ENCODE data around the gene TOX3. TPM values are rescaled to one million over a fixed set of nuclear protein-coding genes. Genes with fewer than 3 reads are reported as not detected.

Gene TOX3
- total RNA-seq, 2 experiments from 2014 or later = not detected

GRCh38 chr16:52557236-52557635, 10.3 kb upstream of the TOX3 start:
- POLR2A ChIA-PET = no interaction called here
- CTCF ChIA-PET = no interaction called here
- ATAC-seq (no peak), DNase-seq (no peak)
- no peak overlapping the region for H3K4me3 Mint-ChIP-seq
- H3K27ac Mint-ChIP-seq = no peak overlapping the region
- H3K27me3 Mint-ChIP-seq (ENCODE audit: low read depth) = no peaks in the 10 kb centered on the region
- no peaks in the 10 kb centered on the region for H3K36me3 Mint-ChIP-seq (ENCODE audit: low read depth)
- H3K4me1 Mint-ChIP-seq (ENCODE audit: low read depth) = no peaks in the 10 kb centered on the region
- no peaks in the 10 kb centered on the region for H3K9me3 Mint-ChIP-seq (ENCODE audit: insufficient read depth)

- Mint-ChIP-seq H3K27me3 (ENCODE audit: low read depth) (no peaks in the 10 kb centered on the region), H3K27ac (no peak overlapping the region), H3K9me3 (ENCODE audit: insufficient read depth) (no peaks in the 10 kb centered on the region), H3K36me3 (ENCODE audit: low read depth) (no peaks in the 10 kb centered on the region), H3K4me3 (no peak overlapping the region), H3K4me1 (ENCODE audit: low read depth) (no peaks in the 10 kb centered on the region)
- DNase-seq (no peak), ATAC-seq (no peak)
- ChIA-PET CTCF (no interaction called here), POLR2A (no interaction called here)
These were observed 9.1 kb upstream of the TOX3 start for GRCh38 chr16:52556083-52556482.

GRCh38 chr16:52555572-52555971, 8.6 kb upstream of the TOX3 start:
- H3K9me3 Mint-ChIP-seq (ENCODE audit: insufficient read depth) = no peaks in the 10 kb centered on the region
- H3K4me1 Mint-ChIP-seq (ENCODE audit: low read depth) = no peaks in the 10 kb centered on the region
- H3K36me3 Mint-ChIP-seq (ENCODE audit: low read depth) = no peaks in the 10 kb centered on the region
- H3K4me3 Mint-ChIP-seq = no peak overlapping the region
- H3K27ac Mint-ChIP-seq = no peak overlapping the region
- H3K27me3 Mint-ChIP-seq (ENCODE audit: low read depth) = no peaks in the 10 kb centered on the region
- no peak for DNase-seq
- ChIA-PET POLR2A (no interaction called here), CTCF (no interaction called here)
- no peak for ATAC-seq

GRCh38 chr16:52554334-52554733, 7.4 kb upstream of the TOX3 start:
- CTCF ChIA-PET = no interaction called here
- no peak overlapping the region for H3K4me3 Mint-ChIP-seq

GRCh38 chr16:52553322-52553721, 6.4 kb upstream of the TOX3 start:
- ATAC-seq (no peak), DNase-seq (no peak)
- CTCF ChIA-PET = no interaction called here
- POLR2A ChIA-PET = no interaction called here
- Mint-ChIP-seq H3K36me3 (ENCODE audit: low read depth) (no peaks in the 10 kb centered on the region), H3K4me1 (ENCODE audit: low read depth) (no peaks in the 10 kb centered on the region), H3K4me3 (no peak overlapping the region), H3K27ac (no peak overlapping the region), H3K27me3 (ENCODE audit: low read depth) (peaks cover 8% of the 10 kb centered on the region), H3K9me3 (ENCODE audit: insufficient read depth) (no peaks in the 10 kb centered on the region)

More at GRCh38 chr16:52554334-52554733, 7.4 kb upstream of the TOX3 start:
- ATAC-seq (no peak), DNase-seq (no peak)
- no peak overlapping the region for H3K27ac Mint-ChIP-seq
- H3K27me3 Mint-ChIP-seq (ENCODE audit: low read depth) = no peaks in the 10 kb centered on the region
- H3K9me3 Mint-ChIP-seq (ENCODE audit: insufficient read depth) = no peaks in the 10 kb centered on the region
- H3K36me3 Mint-ChIP-seq (ENCODE audit: low read depth) = no peaks in the 10 kb centered on the region
- no peaks in the 10 kb centered on the region for H3K4me1 Mint-ChIP-seq (ENCODE audit: low read depth)
- POLR2A ChIA-PET = no interaction called here

- ChIA-PET POLR2A (no interaction called here), CTCF (no interaction called here)
- H3K36me3 Mint-ChIP-seq (ENCODE audit: low read depth) = peaks cover 3% of the 10 kb centered on the region
- H3K27ac Mint-ChIP-seq = no peak overlapping the region
- peaks cover under 1% of the 10 kb centered on the region for H3K4me1 Mint-ChIP-seq (ENCODE audit: low read depth)
- DNase-seq (no peak), ATAC-seq (no peak)
- peaks cover 15% of the 10 kb centered on the region for H3K27me3 Mint-ChIP-seq (ENCODE audit: low read depth)
- no peaks in the 10 kb centered on the region for H3K9me3 Mint-ChIP-seq (ENCODE audit: insufficient read depth)
- H3K4me3 Mint-ChIP-seq = no peak overlapping the region
These were observed 5.7 kb upstream of the TOX3 start for GRCh38 chr16:52552643-52553042.

GRCh38 chr16:52549011-52549692, 2.2 kb upstream of the TOX3 start:
- H3K4me3 Mint-ChIP-seq = no peak overlapping the region
- ATAC-seq (no peak), DNase-seq (no peak)
- H3K27me3 Mint-ChIP-seq (ENCODE audit: low read depth) = peaks cover 39% of the 10 kb centered on the region
- no peak overlapping the region for H3K27ac Mint-ChIP-seq
- peaks cover 4% of the 10 kb centered on the region for H3K36me3 Mint-ChIP-seq (ENCODE audit: low read depth)
- no peaks in the 10 kb centered on the region for H3K9me3 Mint-ChIP-seq (ENCODE audit: insufficient read depth)
- ChIA-PET CTCF (no interaction called here), POLR2A (interaction anchor here (0.7 kb wide), 1 partner anchor 522 kb away, joined by 3 read pairs; no protein-coding TSS in a partner anchor)
- H3K4me1 Mint-ChIP-seq (ENCODE audit: low read depth) = peaks cover 3% of the 10 kb centered on the region

- Mint-ChIP-seq H3K4me3 (no peak overlapping the region), H3K4me1 (ENCODE audit: low read depth) (peaks cover 3% of the 10 kb centered on the region), H3K27ac (no peak overlapping the region), H3K36me3 (ENCODE audit: low read depth) (peaks cover 4% of the 10 kb centered on the region), H3K27me3 (ENCODE audit: low read depth) (peaks cover 43% of the 10 kb centered on the region), H3K9me3 (ENCODE audit: insufficient read depth) (no peaks in the 10 kb centered on the region)
- ChIA-PET CTCF (no interaction called here), POLR2A (interaction anchor here (0.7 kb wide), 1 partner anchor 522 kb away, joined by 3 read pairs; no protein-coding TSS in a partner anchor)
- ATAC-seq (no peak), DNase-seq (no peak)
These were observed 1.5 kb upstream of the TOX3 start for GRCh38 chr16:52548261-52549010.

- DNase-seq (no peak), ATAC-seq (no peak)
- peaks cover 3% of the 10 kb centered on the region for H3K4me1 Mint-ChIP-seq (ENCODE audit: low read depth)
- H3K4me3 Mint-ChIP-seq = peak overlapping the region; percentile 5
- ChIA-PET POLR2A (no interaction called here), CTCF (no interaction called here)
- peaks cover 4% of the 10 kb centered on the region for H3K36me3 Mint-ChIP-seq (ENCODE audit: low read depth)
- H3K27me3 Mint-ChIP-seq (ENCODE audit: low read depth) = peaks cover 43% of the 10 kb centered on the region
- H3K27ac Mint-ChIP-seq = no peak overlapping the region
- no peaks in the 10 kb centered on the region for H3K9me3 Mint-ChIP-seq (ENCODE audit: insufficient read depth)
These were observed 882 bp upstream of the TOX3 start for GRCh38 chr16:52547834-52548215.

- no peak for DNase-seq
- POLR2A ChIA-PET = no interaction called here
- CTCF ChIA-PET = no interaction called here
- ATAC-seq = no peak
- H3K4me1 Mint-ChIP-seq (ENCODE audit: low read depth) = peaks cover 3% of the 10 kb centered on the region
- H3K27ac Mint-ChIP-seq = no peak overlapping the region
- peaks cover 4% of the 10 kb centered on the region for H3K36me3 Mint-ChIP-seq (ENCODE audit: low read depth)
- no peak overlapping the region for H3K4me3 Mint-ChIP-seq
- H3K27me3 Mint-ChIP-seq (ENCODE audit: low read depth) = peaks cover 43% of the 10 kb centered on the region
- H3K9me3 Mint-ChIP-seq (ENCODE audit: insufficient read depth) = no peaks in the 10 kb centered on the region
These were observed 496 bp downstream of the TOX3 start for GRCh38 chr16:52546291-52547003.

- Mint-ChIP-seq H3K27ac (no peak overlapping the region), H3K4me1 (ENCODE audit: low read depth) (peaks cover 3% of the 10 kb centered on the region), H3K4me3 (no peak overlapping the region), H3K36me3 (ENCODE audit: low read depth) (peaks cover 4% of the 10 kb centered on the region), H3K9me3 (ENCODE audit: insufficient read depth) (no peaks in the 10 kb centered on the region), H3K27me3 (ENCODE audit: low read depth) (peaks cover 43% of the 10 kb centered on the region)
- DNase-seq = no peak
- ChIA-PET CTCF (no interaction called here), POLR2A (no interaction called here)
- ATAC-seq = no peak
These were observed 1.1 kb downstream of the TOX3 start for GRCh38 chr16:52545898-52546266.

- POLR2A ChIA-PET = no interaction called here
- peaks cover 43% of the 10 kb centered on the region for H3K27me3 Mint-ChIP-seq (ENCODE audit: low read depth)
- no peak overlapping the region for H3K4me3 Mint-ChIP-seq
These were observed 1.6 kb downstream of the TOX3 start for GRCh38 chr16:52545222-52545897.

More at GRCh38 chr16:52545222-52545897, 1.6 kb downstream of the TOX3 start:
- CTCF ChIA-PET = no interaction called here
- DNase-seq (no peak), ATAC-seq (no peak)
- peaks cover 3% of the 10 kb centered on the region for H3K4me1 Mint-ChIP-seq (ENCODE audit: low read depth)
- H3K36me3 Mint-ChIP-seq (ENCODE audit: low read depth) = peaks cover 4% of the 10 kb centered on the region
- H3K9me3 Mint-ChIP-seq (ENCODE audit: insufficient read depth) = no peaks in the 10 kb centered on the region
- H3K27ac Mint-ChIP-seq = no peak overlapping the region

Data from activated CD8-positive, alpha-beta T cell treated with anti-CD3 and anti-CD28 coated beads, Interleukin-2, amount 10 ng/mL, durations not matched to agents 7 days and 5 days (primary cell).